HepG2 (cell line): ENCODE data around the gene HLA-DOA. TPM values are rescaled to one million over a fixed set of nuclear protein-coding genes. Genes with fewer than 3 reads are reported as not detected.

Experiments used
- ATAC-seq: fragments of 200-7000 bp; cut with Tn5 transposase; 3 replicates; pipeline ENCODE4 v1.9.1; 2020; ENCODE audit warnings: mild to moderate bottlenecking, moderate library complexity
- BruUV-seq: library from RNA; stranded (reverse); fragments of 400-500 nt; replicated peaks from 2 replicates; lab custom pipeline; 2021; lab: Mats Ljungman, UMichigan
- CTCF ChIA-PET: fragments of 300-600 bp; formaldehyde crosslinking; extraction: SDS; loops from one replicate; lab custom pipeline; 2021; ENCODE audit warnings: low total read pairs, inconsistent platforms, low intra/inter-chr PET ratio; lab: Yijun Ruan, JAX
- POLR2A ChIA-PET: fragments of 350-600 bp; sonication (Branson Sonifier 250); formaldehyde crosslinking; loops from one replicate; lab custom pipeline; 2020; ENCODE audit warnings: antibody characterized with exemption, inconsistent platforms; lab: Yijun Ruan, JAX
- DNase-seq: peaks from one replicate; pipeline ENCODE4 v3.0.0-alpha.2; 2015; ENCODE audit warnings: low spot score
- FAIRE-seq: peaks from 3 replicates; lab custom pipeline; 2011; peaks lifted over from hg19 to GRCh38; lab: Jason Lieb, UNC
- H2AFZ ChIP-seq: one replicate; pipeline ENCODE4 v1.6.1; 2011; ENCODE audit warnings: low read length, inconsistent platforms
- H3K27ac ChIP-seq: fragments of 300-600 bp; 3 replicates; pipeline ENCODE4 v1.8.0; 2011; ENCODE audit warnings: mixed run types, mild to moderate bottlenecking, mixed read lengths, low read length, inconsistent platforms; ENCODE audit not compliant: insufficient read depth; ENCODE audit errors: extremely low read length
- H3K27me3 ChIP-seq, 2 experiments: fragments of 200-600 bp in 1 of 2; 2 replicates in 1 of 2; 3 replicates in 1 of 2; pipeline versions ENCODE4 v1.6.0 to v1.8.0; 2011; ENCODE audit warnings: low read length in 2 of 2, mild to moderate bottlenecking in 2 of 2, moderate library complexity in 2 of 2, inconsistent platforms in 1 of 2; ENCODE audit not compliant: insufficient read depth in 2 of 2, control insufficient read depth in 1 of 2
- H3K36me3 ChIP-seq, 2 experiments: fragments of 200-600 bp in 1 of 2; replicated peaks in 1 of 2; 2 replicates in 1 of 2; 3 replicates in 1 of 2; pipeline versions ENCODE4 v1.5.1 to v1.8.0; 2011; ENCODE audit warnings: low read length in 2 of 2, inconsistent platforms in 1 of 2; ENCODE audit not compliant: insufficient read depth in 2 of 2, control insufficient read depth in 1 of 2
- H3K4me1 ChIP-seq: 2 replicates; pipeline ENCODE4 v1.5.1; 2012; ENCODE audit warnings: low read length, inconsistent platforms; ENCODE audit not compliant: insufficient read depth
- H3K4me2 ChIP-seq: 2 replicates; pipeline ENCODE4 v1.6.0; 2011; ENCODE audit warnings: low read depth, low read length, inconsistent platforms
- H3K4me3 ChIP-seq, 3 experiments: fragments of 200-600 bp in 1 of 3; sonication (generic), shearing (Covaris generic) in 1 of 3; replicated peaks in 1 of 3; 2 replicates each; pipeline ENCODE4 v1.5.1; 2011 to 2016; ENCODE audit warnings: low read length in 3 of 3, inconsistent platforms in 2 of 3, low read depth in 2 of 3, mild to moderate bottlenecking in 2 of 3, control low read depth in 1 of 3, mixed read lengths in 1 of 3; ENCODE audit not compliant: insufficient read depth in 1 of 3
- H3K79me2 ChIP-seq: one replicate; pipeline ENCODE4 v1.6.1; 2011; ENCODE audit warnings: low read length, inconsistent platforms; ENCODE audit not compliant: insufficient read depth
- H3K9ac ChIP-seq: 2 replicates; pipeline ENCODE4 v1.6.0; 2011; ENCODE audit warnings: mild to moderate bottlenecking, low read depth, low read length, inconsistent platforms; ENCODE audit not compliant: insufficient read depth
- H3K9me3 ChIP-seq: 2 replicates; pipeline ENCODE4 v1.5.1; 2012; ENCODE audit warnings: mild to moderate bottlenecking, low read length
- H4K20me1 ChIP-seq: 2 replicates; pipeline ENCODE4 v1.6.0; 2011; ENCODE audit warnings: inconsistent platforms, mild to moderate bottlenecking, low read length, moderate library complexity; ENCODE audit not compliant: insufficient read depth
- ADNP ChIP-seq: sonication (generic); formaldehyde crosslinking; IDR thresholded peaks from 2 replicates; pipeline ENCODE4 v1.4.0; 2020; ENCODE audit warnings: missing genetic modification reagents
- CBX2 ChIP-seq, 2 experiments: fragments of 200-600 bp in 1 of 2; sonication (generic); formaldehyde crosslinking in 1 of 2; IDR thresholded peaks; 2 replicates each; pipeline versions ENCODE4 v1.7.0 to v1.8.1; 2018 to 2022; ENCODE audit warnings: low read depth in 2 of 2, low read length in 1 of 2, mild to moderate bottlenecking in 1 of 2, missing genetic modification reagents in 1 of 2
- HDAC1 ChIP-seq: sonication (generic); formaldehyde crosslinking; IDR thresholded peaks from 2 replicates; pipeline ENCODE4 v1.5.1; 2020; ENCODE audit warnings: mild to moderate bottlenecking, missing genetic modification reagents
- KLF16 ChIP-seq, 2 experiments: sonication (generic) in 1 of 2; formaldehyde crosslinking in 1 of 2; IDR thresholded peaks; 2 replicates each; pipeline versions ENCODE4 v1.6.1 to v1.8.0; 2016 to 2023; ENCODE audit warnings: missing genetic modification reagents in 2 of 2, missing compliant biosample characterization in 1 of 2
- KMT2A ChIP-seq: sonication (generic); formaldehyde crosslinking; IDR thresholded peaks from 2 replicates; pipeline ENCODE4 v1.4.0; 2020; ENCODE audit warnings: missing genetic modification reagents
- PAF1 ChIP-seq: IDR thresholded peaks from 2 replicates; pipeline ENCODE4 v1.6.1; 2016; ENCODE audit warnings: missing genetic modification reagents, missing compliant biosample characterization
- PAXIP1 ChIP-seq: sonication (generic); formaldehyde crosslinking; conservative IDR thresholded peaks from 2 replicates; pipeline ENCODE4 v1.4.0; 2020; ENCODE audit warnings: mild to moderate bottlenecking, missing genetic modification reagents, moderate library complexity
- POLR2AphosphoS2 ChIP-seq: IDR thresholded peaks from 2 replicates; pipeline ENCODE4 v1.6.1; 2011; ENCODE audit warnings: low read depth, low read length, improper control_type of control experiment
- POLR2AphosphoS5 ChIP-seq: IDR thresholded peaks from 2 replicates; pipeline ENCODE4 v1.6.1; 2012; ENCODE audit warnings: low read depth, low read length
- POLR2G ChIP-seq: fragments of 200-400 bp; formaldehyde crosslinking; IDR thresholded peaks from 2 replicates; pipeline ENCODE4 v1.6.1; 2018; ENCODE audit warnings: mild to moderate bottlenecking, low read depth, low read length, moderate library complexity
- RBFOX2 ChIP-seq: fragments of 200-400 bp; formaldehyde crosslinking; IDR thresholded peaks from 2 replicates; pipeline ENCODE4 v1.6.1; 2017; ENCODE audit warnings: low read depth, mild to moderate bottlenecking, low read length
- RBM22 ChIP-seq: fragments of 200-400 bp; formaldehyde crosslinking; optimal IDR thresholded peaks from 2 replicates; pipeline ENCODE3; 2017; ENCODE audit warnings: mild to moderate bottlenecking, low read length, moderate library complexity
- ZMYM4 ChIP-seq: sonication (generic); formaldehyde crosslinking; IDR thresholded peaks from 2 replicates; pipeline ENCODE4 v1.8.1; 2023; ENCODE audit warnings: mild to moderate bottlenecking, missing genetic modification reagents
- ZNF121 ChIP-seq: sonication (generic); formaldehyde crosslinking; IDR thresholded peaks from 2 replicates; pipeline ENCODE4 v1.5.0; 2020; ENCODE audit warnings: mild to moderate bottlenecking, missing genetic modification reagents
- ZNF567 ChIP-seq: sonication (generic); formaldehyde crosslinking; IDR thresholded peaks from 2 replicates; pipeline ENCODE4 v1.8.1; 2023; ENCODE audit warnings: mild to moderate bottlenecking, missing genetic modification reagents, borderline replicate concordance
- ZSCAN30 ChIP-seq: sonication (generic); formaldehyde crosslinking; IDR thresholded peaks from 2 replicates; pipeline ENCODE4 v1.5.0; 2020; ENCODE audit warnings: mild to moderate bottlenecking, missing genetic modification reagents
- WGBS: methylation state at CpG from one replicate; pipeline ENCODE4 v1.1.6; 2017; ENCODE audit warnings: low lambda C conversion rate; 5-methylcytosine and 5-hydroxymethylcytosine counted together
- in situ Hi-C: cut with HindIII; loops from 2 replicates; pipeline ENCODE4 v1.10.0; 2017; ENCODE audit warnings: low pct_unique_long_range_greater_than_20kb; ENCODE audit not compliant: extremely low pct_ligation_motif_present
- intact Hi-C: fragments of 100-400 bp; cut with micrococcal nuclease; formaldehyde crosslinking; loops from one replicate; pipeline ENCODE4 v1.10.0; 2022; ENCODE audit not compliant: unreplicated experiment
- polyA plus RNA-seq, 8 experiments: library from polyadenylated mRNA; depleted of rRNA in 3 of 8; stranded (reverse) in 7 of 8; unstranded in 1 of 8; fragments of >200 nt; fragmentation: Illumina TruSeq in 4 of 8; extraction: Trizol in 4 of 8; gene quantifications; 2 replicates each; pipeline versions ENCODE4 v1.2.1 to v1.2.3, GENCODE V29; 2011 to 2016; ENCODE audit warnings: low read depth in 4 of 8, missing spikeins in 1 of 8, mixed read lengths in 1 of 8; ENCODE audit not compliant: insufficient read depth in 1 of 8
- total RNA-seq, 5 experiments: library from RNA; depleted of rRNA; stranded (reverse); fragments of >200 nt; fragmentation: Illumina TruSeq; extraction: Trizol; gene quantifications; 2 replicates each; pipeline ENCODE4 v1.2.3, GENCODE V29; 2016; ENCODE audit warnings: low read depth in 1 of 5
- TF ChIP-seq, protein P1 (sequence below): sonication (generic); formaldehyde crosslinking; IDR thresholded peaks from 2 replicates; pipeline ENCODE4 v1.5.0; 2020; ENCODE audit warnings: mild to moderate bottlenecking, missing genetic modification reagents

Gene HLA-DOA
- total and polyA plus RNA-seq, 2 of the 13 experiments (the other 11 are each of a cell fraction or from before 2014, with no cell fraction given): 0.03 to 0.09 TPM

- no peak for TF ChIP-seq CBX2 (IDR thresholded peaks at IDR 0.05; ENCODE audit: low read depth, low read length)
- TF ChIP-seq CBX2 (CRISPR knock-in tag; IDR thresholded peaks at IDR 0.05; ENCODE audit: low read depth): no peak
Observed at GRCh38 chr6:32977953-32978324, 31.5 kb downstream of the HLA-DOA start (continued).

DNA sequence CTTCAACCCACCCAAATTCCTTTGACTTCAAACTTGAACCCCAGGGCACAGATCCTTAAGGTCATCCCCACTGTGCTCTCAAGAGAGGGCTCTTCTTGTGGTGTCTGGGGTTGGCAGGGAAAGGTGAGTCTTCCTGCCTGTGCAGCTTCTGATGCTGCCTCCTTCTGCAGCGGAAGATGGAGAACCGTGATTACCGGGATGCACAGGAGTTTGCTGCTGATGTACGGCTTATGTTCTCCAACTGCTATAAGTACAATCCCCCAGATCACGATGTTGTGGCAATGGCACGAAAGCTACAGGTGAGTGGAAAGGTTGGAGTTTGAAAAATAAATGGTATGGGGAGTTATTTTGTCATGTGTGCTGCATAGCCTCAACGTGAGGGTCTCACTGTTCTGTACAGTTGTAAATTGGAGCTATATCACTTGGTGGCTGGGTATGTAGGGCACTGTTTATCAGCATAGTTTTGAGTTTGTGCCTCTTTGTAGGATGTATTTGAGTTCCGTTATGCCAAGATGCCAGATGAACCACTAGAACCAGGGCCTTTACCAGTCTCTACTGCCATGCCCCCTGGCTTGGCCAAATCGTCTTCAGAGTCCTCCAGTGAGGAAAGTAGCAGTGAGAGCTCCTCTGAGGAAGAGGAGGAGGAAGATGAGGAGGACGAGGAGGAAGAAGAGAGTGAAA lies 32.0 kb downstream of the HLA-DOA start:
- Histone ChIP-seq H3K36me3 (peaks cover 53 to 87% of the 10 kb centered on the region in 2 experiments), H3K4me1 (peaks cover 44% of the 10 kb centered on the region), H3K79me2 (peaks cover 53% of the 10 kb centered on the region), H2AFZ (no peak overlapping the region), H3K27ac (no peak overlapping the region), H3K4me3 (no peak overlapping the region), H4K20me1 (peaks cover 96% of the 10 kb centered on the region), H3K9ac (no peak overlapping the region), H3K4me2 (0 out of 2 replicates have a peak overlapping the region, but pooled peaks have one; percentile 0), H3K9me3 (no peaks in the 10 kb centered on the region), H3K27me3 (peaks cover 0 to 4% of the 10 kb centered on the region in 2 experiments; a peak in 1 of 5 replicates)
- 97% methylated on average over 10 of the region's 10 CpGs for WGBS
- ChIA-PET POLR2A (interaction anchor here (0.9 to 10.2 kb wide), 4 partner anchors 6 to 83 kb away, joined by 3 to 305 read pairs (median 6); partner anchors contain the start of genes BRD2 and HLA-DMA), CTCF (no interaction called here)
- intact Hi-C loops (no loop called here), in situ Hi-C loops (loop anchor here (5.0 kb wide), 1 partner anchor 85 kb away; no protein-coding TSS in a partner anchor)
- no TSS peak for BruUV-seq
- no peak for ATAC-seq
- no peak for DNase-seq
- no peak for FAIRE-seq
- TF ChIP-seq ZMYM4 (CRISPR knock-in tag) (0 out of 2 replicates have a peak, but pooled peaks have one; percentile 13), PAXIP1 (CRISPR knock-in tag) (no peak), ZNF121 (CRISPR knock-in tag) (peak; percentile 69), POLR2G (peak; percentile 69; the same call in 1 of the 2 replicates), POLR2AphosphoS5 (peak; percentile 30; the same call in 1 of the 2 replicates), HDAC1 (CRISPR knock-in tag) (no peak), ADNP (CRISPR knock-in tag) (no peak), ZSCAN30 (no peak), PAF1 (CRISPR knock-in tag) (peak; percentile 76; the same call in 1 of the 2 replicates), ZNF567 (CRISPR knock-in tag) (no peak), RBM22 (peak; percentile 96), KMT2A (CRISPR knock-in tag) (no peak), RBFOX2 (0 out of 2 replicates have a peak, but pooled peaks have one; percentile 41), KLF16 (CRISPR knock-in tag; IDR thresholded peaks at IDR 0.05) (no peak), POLR2AphosphoS2 (peak; percentile 51; the same call in 1 of the 2 replicates)
- TF ChIP-seq, protein P1, sequence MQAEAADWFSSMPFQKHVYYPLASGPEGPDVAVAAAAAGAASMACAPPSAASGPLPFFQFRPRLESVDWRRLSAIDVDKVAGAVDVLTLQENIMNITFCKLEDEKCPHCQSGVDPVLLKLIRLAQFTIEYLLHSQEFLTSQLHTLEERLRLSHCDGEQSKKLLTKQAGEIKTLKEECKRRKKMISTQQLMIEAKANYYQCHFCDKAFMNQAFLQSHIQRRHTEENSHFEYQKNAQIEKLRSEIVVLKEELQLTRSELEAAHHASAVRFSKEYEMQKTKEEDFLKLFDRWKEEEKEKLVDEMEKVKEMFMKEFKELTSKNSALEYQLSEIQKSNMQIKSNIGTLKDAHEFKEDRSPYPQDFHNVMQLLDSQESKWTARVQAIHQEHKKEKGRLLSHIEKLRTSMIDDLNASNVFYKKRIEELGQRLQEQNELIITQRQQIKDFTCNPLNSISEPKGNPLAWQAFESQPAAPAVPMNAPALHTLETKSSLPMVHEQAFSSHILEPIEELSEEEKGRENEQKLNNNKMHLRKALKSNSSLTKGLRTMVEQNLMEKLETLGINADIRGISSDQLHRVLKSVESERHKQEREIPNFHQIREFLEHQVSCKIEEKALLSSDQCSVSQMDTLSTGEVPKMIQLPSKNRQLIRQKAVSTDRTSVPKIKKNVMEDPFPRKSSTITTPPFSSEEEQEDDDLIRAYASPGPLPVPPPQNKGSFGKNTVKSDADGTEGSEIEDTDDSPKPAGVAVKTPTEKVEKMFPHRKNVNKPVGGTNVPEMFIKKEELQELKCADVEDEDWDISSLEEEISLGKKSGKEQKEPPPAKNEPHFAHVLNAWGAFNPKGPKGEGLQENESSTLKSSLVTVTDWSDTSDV (CRISPR knock-in tag): no peak
